GM12874 (cell line): Measurements from ENCODE around the gene SPACA7.

Source experiments
- TF ChIP-seq, protein P1 (sequence below): IDR thresholded peaks from 2 replicates; pipeline ENCODE4 v1.5.1; 2011; ENCODE audit warnings: low read depth, mild to moderate bottlenecking, control low read depth, low read length, moderate library complexity; ENCODE audit not compliant: insufficient read depth

The SPACA7 gene, protein sequence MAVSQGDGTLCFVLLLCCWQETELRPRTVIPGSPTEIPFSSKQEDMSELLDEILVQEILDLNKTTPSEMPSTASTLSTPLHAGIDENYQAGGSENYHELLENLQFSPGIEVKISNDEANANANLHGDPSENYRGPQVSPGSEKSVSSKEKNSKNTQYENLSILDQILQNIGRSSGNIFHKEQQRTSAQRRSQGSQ

DNA sequence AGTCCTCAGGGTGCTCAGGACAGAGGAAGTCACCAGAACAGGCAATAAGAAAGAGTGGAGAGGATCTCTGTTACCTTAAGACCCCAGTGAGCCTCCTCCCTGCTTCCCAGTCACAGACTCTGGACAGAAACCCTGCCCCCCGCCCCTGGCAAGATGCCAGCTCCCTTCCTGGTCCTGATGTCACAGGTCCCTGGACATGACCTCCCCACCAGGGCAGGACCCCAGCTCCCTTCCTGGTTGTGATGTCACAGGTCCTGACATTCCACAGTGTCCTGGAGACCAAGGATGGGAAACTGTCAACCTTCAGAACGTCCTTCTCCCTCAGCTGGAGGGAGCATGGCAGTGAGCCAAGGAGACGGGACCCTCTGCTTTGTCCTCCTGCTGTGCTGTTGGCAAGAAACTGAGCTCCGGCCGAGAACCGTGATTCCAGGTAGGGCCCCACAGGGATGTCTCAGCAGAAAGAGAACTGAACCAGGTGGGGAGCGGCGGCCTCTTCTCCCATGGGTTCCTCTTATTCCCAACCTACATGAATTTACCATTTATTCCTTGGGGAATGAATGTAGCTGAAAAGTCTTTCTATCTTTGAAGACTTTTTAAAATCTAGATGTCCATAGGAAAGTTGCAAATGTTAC is at the start of gene SPACA7:
SPACA7 (plus strand) TSS at position 306 of the 632 bp plus-strand sequence; CDS start at position 337, 31 bp downstream.
- TF ChIP-seq, protein P1, sequence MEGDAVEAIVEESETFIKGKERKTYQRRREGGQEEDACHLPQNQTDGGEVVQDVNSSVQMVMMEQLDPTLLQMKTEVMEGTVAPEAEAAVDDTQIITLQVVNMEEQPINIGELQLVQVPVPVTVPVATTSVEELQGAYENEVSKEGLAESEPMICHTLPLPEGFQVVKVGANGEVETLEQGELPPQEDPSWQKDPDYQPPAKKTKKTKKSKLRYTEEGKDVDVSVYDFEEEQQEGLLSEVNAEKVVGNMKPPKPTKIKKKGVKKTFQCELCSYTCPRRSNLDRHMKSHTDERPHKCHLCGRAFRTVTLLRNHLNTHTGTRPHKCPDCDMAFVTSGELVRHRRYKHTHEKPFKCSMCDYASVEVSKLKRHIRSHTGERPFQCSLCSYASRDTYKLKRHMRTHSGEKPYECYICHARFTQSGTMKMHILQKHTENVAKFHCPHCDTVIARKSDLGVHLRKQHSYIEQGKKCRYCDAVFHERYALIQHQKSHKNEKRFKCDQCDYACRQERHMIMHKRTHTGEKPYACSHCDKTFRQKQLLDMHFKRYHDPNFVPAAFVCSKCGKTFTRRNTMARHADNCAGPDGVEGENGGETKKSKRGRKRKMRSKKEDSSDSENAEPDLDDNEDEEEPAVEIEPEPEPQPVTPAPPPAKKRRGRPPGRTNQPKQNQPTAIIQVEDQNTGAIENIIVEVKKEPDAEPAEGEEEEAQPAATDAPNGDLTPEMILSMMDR, result no peak

DNA sequence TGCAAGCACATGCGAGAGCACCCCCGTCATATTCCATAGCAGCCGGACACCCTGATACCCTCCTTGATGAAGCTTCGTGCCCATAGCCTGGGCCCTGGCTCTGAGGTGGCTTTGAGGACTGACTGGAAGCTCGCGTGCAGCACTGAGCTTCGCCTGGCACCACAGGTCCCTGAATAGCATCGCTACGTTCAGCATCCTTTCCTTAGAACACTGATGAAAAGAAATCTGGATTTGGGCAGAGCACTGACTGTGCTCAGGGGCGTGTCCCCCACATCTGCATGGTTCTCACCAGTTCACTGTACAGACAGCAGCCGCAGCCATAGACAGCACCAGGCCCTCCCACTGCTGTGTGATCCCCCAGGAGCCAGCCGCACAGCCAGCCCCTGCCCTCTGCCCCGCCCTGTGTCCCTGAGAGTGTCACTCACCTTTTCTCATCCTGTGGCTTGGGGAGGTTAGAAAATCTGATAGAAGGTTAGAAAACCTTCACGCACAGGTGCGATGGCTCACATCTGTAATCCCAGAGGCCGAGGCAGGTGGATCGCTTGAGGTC is 49.3 kb upstream of the SPACA7 start:
- TF ChIP-seq, protein P1, result no peak

- TF ChIP-seq, protein P1, result no peak
Measured at GRCh38 chr13:112328936-112329335, 47.2 kb upstream of the SPACA7 start.

- TF ChIP-seq, protein P1, result no peak
Measured at GRCh38 chr13:112329376-112329775, 46.8 kb upstream of the SPACA7 start.

DNA sequence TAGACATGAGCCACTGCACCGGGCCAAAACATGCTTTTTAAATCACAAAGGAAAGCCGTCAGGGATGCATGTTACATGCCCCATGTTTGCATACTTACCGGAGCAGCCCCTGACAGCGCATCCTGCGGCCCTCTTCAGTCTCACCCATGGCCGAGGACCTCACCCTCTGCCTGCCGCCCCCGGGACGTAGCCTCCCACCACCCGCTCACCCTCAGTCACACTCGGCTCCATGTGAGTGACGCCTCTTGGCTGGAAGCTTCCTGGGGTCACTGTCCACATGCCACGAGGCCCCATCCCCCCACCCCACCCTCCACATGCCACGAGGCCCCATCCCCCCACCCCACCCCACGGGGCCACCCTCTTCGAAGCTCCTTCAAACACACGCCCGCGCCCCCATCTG is 46.1 kb upstream of the SPACA7 start:
- TF ChIP-seq, protein P1, result no peak

- TF ChIP-seq, protein P1, result no peak
Measured at GRCh38 chr13:112330479-112331381, 45.4 kb upstream of the SPACA7 start.

GRCh38 chr13:112331675-112332074 is 44.5 kb upstream of the SPACA7 start:
- TF ChIP-seq, protein P1, result no peak
